OCI-LY3 (cell line): Measurements from ENCODE around the gene SYNE1.
"Not testable (repeated sequence)": the region's sequence is repeated elsewhere in the genome, so short reads cannot be mapped to it uniquely, and the experiment has no call there.

ENCODE experiments used
- H2AFZ ChIP-seq: fragments of 200-600, 300-600 bp; shearing (Covaris generic); 2 replicates; pipeline ENCODE4 v1.6.0; 2014; ENCODE audit warnings: antibody characterized with exemption, low read depth, low read length
- H3K27ac ChIP-seq: fragments of 200-600, 300-600 bp; sonication (generic); 2 replicates; pipeline ENCODE4 v1.5.1; 2014; ENCODE audit warnings: mild to moderate bottlenecking, low read length, moderate library complexity, mixed read lengths
- H3K27me3 ChIP-seq: fragments of 200-600, 300-600 bp; sonication (generic); 2 replicates; pipeline ENCODE4 v1.6.1; 2014; ENCODE audit warnings: low read depth, low read length, mixed read lengths
- H3K36me3 ChIP-seq: fragments of 200-600, 300-600 bp; sonication (generic); replicated peaks from 2 replicates; pipeline ENCODE3; 2014; ENCODE audit warnings: low read depth, low read length, mixed read lengths
- H3K4me1 ChIP-seq: fragments of 300-600, 200-600 bp; sonication (generic); 2 replicates; pipeline ENCODE4 v1.6.1; 2014; ENCODE audit warnings: low read length, mixed read lengths
- H3K4me2 ChIP-seq: fragments of 200-600, 300-600 bp; sonication (generic); 2 replicates; pipeline ENCODE4 v1.6.1; 2014; ENCODE audit warnings: low read length, mixed read lengths
- H3K4me3 ChIP-seq: fragments of 300-600, 200-600 bp; sonication (generic); 2 replicates; pipeline ENCODE4 v1.5.1; 2014; ENCODE audit warnings: antibody characterized with exemption, mild to moderate bottlenecking, low read length, moderate library complexity
- H3K79me2 ChIP-seq: fragments of 300-600, 200-600 bp; shearing (Covaris generic); 2 replicates; pipeline ENCODE4 v1.6.1; 2014; ENCODE audit warnings: mild to moderate bottlenecking, low read length, mixed read lengths
- H3K9ac ChIP-seq: fragments of 300-600, 200-600 bp; shearing (Covaris generic); 2 replicates; pipeline ENCODE4 v1.6.0; 2014; ENCODE audit warnings: mild to moderate bottlenecking, low read length, moderate library complexity
- H3K9me3 ChIP-seq: fragments of 200-600, 300-600 bp; shearing (Covaris generic); 2 replicates; pipeline ENCODE4 v1.6.1; 2014; ENCODE audit warnings: low read length, mixed read lengths; ENCODE audit not compliant: insufficient read depth
- H4K20me1 ChIP-seq: fragments of 200-600, 300-600 bp; sonication (generic); 2 replicates; pipeline ENCODE4 v1.6.1; 2016; ENCODE audit warnings: low read length, mixed read lengths; ENCODE audit not compliant: insufficient read depth
- CTCF ChIP-seq: fragments of 200-600, 300-600 bp; sonication (generic); IDR thresholded peaks from 2 replicates; pipeline ENCODE4 v1.5.1; 2014; ENCODE audit warnings: antibody characterized with exemption, low read length, low read depth
- EZH2phosphoT487 ChIP-seq: fragments of 200-600 bp; shearing (Covaris generic); IDR thresholded peaks from 2 replicates; pipeline ENCODE4 v1.6.1; 2018; ENCODE audit warnings: antibody characterized with exemption, mixed run types, low read depth

The SYNE1 gene

DNA sequence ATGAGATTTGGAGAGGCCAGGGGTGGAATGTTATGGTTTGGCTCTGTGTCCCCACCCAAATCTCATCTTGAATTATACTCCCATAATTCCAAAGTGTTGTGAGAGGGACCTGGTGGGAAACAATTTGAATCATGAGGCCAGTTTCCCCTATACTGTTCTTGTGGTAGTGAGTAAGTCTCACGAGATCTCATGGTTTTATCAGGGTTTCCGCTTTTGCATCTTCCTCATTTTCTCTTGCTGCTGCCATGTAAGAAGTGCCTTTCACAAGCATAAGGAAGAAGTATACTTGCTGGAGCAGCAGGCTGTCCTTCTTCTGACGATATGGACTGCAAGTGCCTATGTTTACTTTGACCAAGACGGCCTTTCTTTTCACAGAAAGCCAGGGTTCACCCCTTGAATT is 559.2 kb downstream of the SYNE1 start:
- Histone ChIP-seq H3K4me3 (no peak overlapping the region), H3K27me3 (no peaks in the 10 kb centered on the region), H3K36me3 (no peaks in the 10 kb centered on the region), H3K9me3 (no peaks in the 10 kb centered on the region), H3K79me2 (no peaks in the 10 kb centered on the region), H3K4me2 (no peak overlapping the region), H2AFZ (no peak overlapping the region), H3K4me1 (no peaks in the 10 kb centered on the region), H3K27ac (no peak overlapping the region), H3K9ac (no peak overlapping the region), H4K20me1 (no peaks in the 10 kb centered on the region)
- TF ChIP-seq CTCF (no peak), EZH2phosphoT487 (no peak)

- H3K4me1 ChIP-seq, H4K20me1 ChIP-seq, H3K4me3 ChIP-seq, H3K9ac ChIP-seq, H3K27me3 ChIP-seq, H3K9me3 ChIP-seq, H3K4me2 ChIP-seq, H2AFZ ChIP-seq, H3K79me2 ChIP-seq, H3K27ac ChIP-seq, H3K36me3 ChIP-seq: not testable (repeated sequence)
Observed at GRCh38 chr6:152076242-152076641, 560.9 kb downstream of the SYNE1 start.

- no peak overlapping the region for H2AFZ ChIP-seq
- no peaks in the 10 kb centered on the region for H3K36me3 ChIP-seq
- TF ChIP-seq CTCF (no peak), EZH2phosphoT487 (no peak)
- H3K27me3 ChIP-seq, result no peaks in the 10 kb centered on the region; the same call in 1 of the 2 replicates
- H4K20me1 ChIP-seq, result no peaks in the 10 kb centered on the region
- H3K4me3 ChIP-seq, result no peak overlapping the region
- no peaks in the 10 kb centered on the region for H3K79me2 ChIP-seq
- no peak overlapping the region for H3K4me2 ChIP-seq
- no peak overlapping the region for H3K9ac ChIP-seq
- H3K9me3 ChIP-seq, result no peaks in the 10 kb centered on the region
- H3K27ac ChIP-seq, result no peak overlapping the region
- H3K4me1 ChIP-seq, result no peaks in the 10 kb centered on the region
Observed at GRCh38 chr6:152071843-152072242, 565.3 kb downstream of the SYNE1 start.
